Measurements from ENCODE around the gene RALGPS2.
"Not testable (repeated sequence)": the region's sequence is repeated elsewhere in the genome, so short reads cannot be mapped to it uniquely, and the experiment has no call there.

Gene RALGPS2

GRCh38 chr1:178946855-178947676 lies 222.0 kb downstream of the RALGPS2 start:
- no peak for DNase-seq

GRCh38 chr1:178947677-178947981 lies 222.6 kb downstream of the RALGPS2 start:
- DNase-seq = no peak

GRCh38 chr1:178948676-178949075 lies 223.6 kb downstream of the RALGPS2 start:
- DNase-seq = no peak

- DNase-seq = not testable (repeated sequence)
Measured at GRCh38 chr1:178949866-178950265, 224.8 kb downstream of the RALGPS2 start.

GRCh38 chr1:178951600-178951999 lies 226.6 kb downstream of the RALGPS2 start:
- peak in 1 of 3 experiments; percentile 21 for DNase-seq

- DNase-seq = peak in 2 of 3 experiments; percentile 26 to 93
Measured at GRCh38 chr1:178953034-178953433, 228.0 kb downstream of the RALGPS2 start.

- no peak for DNase-seq
Measured at GRCh38 chr1:178953538-178954324, 228.7 kb downstream of the RALGPS2 start.

- DNase-seq = no peak
Measured at GRCh38 chr1:178954325-178954690, 229.3 kb downstream of the RALGPS2 start.

- DNase-seq = no peak
Measured at GRCh38 chr1:178954937-178955336, 229.9 kb downstream of the RALGPS2 start.

- no peak for DNase-seq
Measured at GRCh38 chr1:178955391-178955954, 230.4 kb downstream of the RALGPS2 start.

- no peak for DNase-seq
Measured at GRCh38 chr1:178958491-178958890, 233.4 kb downstream of the RALGPS2 start.

- no peak for DNase-seq
Measured at GRCh38 chr1:178959543-178960460, 234.8 kb downstream of the RALGPS2 start.

- DNase-seq = no peak
Measured at GRCh38 chr1:178960482-178961240, 235.6 kb downstream of the RALGPS2 start.

GRCh38 chr1:178961331-178961730 lies 236.3 kb downstream of the RALGPS2 start:
- DNase-seq = no peak

- no peak for DNase-seq
Measured at GRCh38 chr1:178961868-178962267, 236.8 kb downstream of the RALGPS2 start.

- no peak for DNase-seq
Measured at GRCh38 chr1:178962853-178963711, 238.0 kb downstream of the RALGPS2 start.

- DNase-seq = no peak
Measured at GRCh38 chr1:178964469-178965330, 239.7 kb downstream of the RALGPS2 start.

- DNase-seq = no peak
Measured at GRCh38 chr1:178966312-178966711, 241.3 kb downstream of the RALGPS2 start.

- DNase-seq = no peak
Measured at GRCh38 chr1:178969226-178969987, 244.4 kb downstream of the RALGPS2 start.
